Germinal center (tissue), 1 donor: ENCODE data around the gene ZNF316.
"Not testable (repeated sequence)": the region's sequence is repeated elsewhere in the genome, so short reads cannot be mapped to it uniquely, and the experiment has no call there.

ENCODE experiments used
- DNase-seq: peaks from one replicate; pipeline ENCODE4 v3.0.0; 2012; ENCODE audit warnings: mixed read lengths, low spot score

ZNF316 gene

GRCh38 chr7:6647080-6647479 lies 10.0 kb downstream of the ZNF316 start:
- no peak for DNase-seq

GRCh38 chr7:6647541-6647940 lies 10.4 kb downstream of the ZNF316 start:
- DNase-seq: no peak

GRCh38 chr7:6648066-6648814 lies 11.1 kb downstream of the ZNF316 start:
- DNase-seq: no peak

- no peak for DNase-seq
Measured at GRCh38 chr7:6648815-6649104, 11.6 kb downstream of the ZNF316 start.

GRCh38 chr7:6649241-6649961 lies 12.3 kb downstream of the ZNF316 start:
- DNase-seq: no peak

- no peak for DNase-seq
Measured at GRCh38 chr7:6650086-6650485, 13.0 kb downstream of the ZNF316 start.

GRCh38 chr7:6650521-6651011 lies 13.4 kb downstream of the ZNF316 start:
- no peak for DNase-seq

GRCh38 chr7:6651851-6652445 lies 14.8 kb downstream of the ZNF316 start:
- DNase-seq: no peak

- no peak for DNase-seq
Measured at GRCh38 chr7:6652446-6653011, 15.4 kb downstream of the ZNF316 start.

- DNase-seq: no peak
Measured at GRCh38 chr7:6653071-6654003, 16.2 kb downstream of the ZNF316 start.

- no peak for DNase-seq
Measured at GRCh38 chr7:6654113-6654841, 17.2 kb downstream of the ZNF316 start.

GRCh38 chr7:6654842-6655610 lies 17.9 kb downstream of the ZNF316 start:
- no peak for DNase-seq

GRCh38 chr7:6655636-6656385 lies 18.7 kb downstream of the ZNF316 start:
- no peak for DNase-seq

- no peak for DNase-seq
Measured at GRCh38 chr7:6656413-6656812, 19.3 kb downstream of the ZNF316 start.

- no peak for DNase-seq
Measured at GRCh38 chr7:6658618-6659345, 21.7 kb downstream of the ZNF316 start.

GRCh38 chr7:6670851-6671250 lies 33.7 kb downstream of the ZNF316 start:
- DNase-seq: not testable (repeated sequence)

- DNase-seq: no peak
Measured at GRCh38 chr7:6675807-6676405, 38.8 kb downstream of the ZNF316 start.

GRCh38 chr7:6680146-6680545 lies 43.0 kb downstream of the ZNF316 start:
- no peak for DNase-seq
